ENCODE results near the gene COMMD10. TPM values are rescaled to one million over a fixed set of nuclear protein-coding genes. Genes with fewer than 3 reads are reported as not detected.
"Not testable (repeated sequence)": the region's sequence is repeated elsewhere in the genome, so short reads cannot be mapped to it uniquely, and the experiment has no call there.

The COMMD10 gene
- total RNA-seq, 1 donor from 2014 or later, result 23.3 TPM

DNA sequence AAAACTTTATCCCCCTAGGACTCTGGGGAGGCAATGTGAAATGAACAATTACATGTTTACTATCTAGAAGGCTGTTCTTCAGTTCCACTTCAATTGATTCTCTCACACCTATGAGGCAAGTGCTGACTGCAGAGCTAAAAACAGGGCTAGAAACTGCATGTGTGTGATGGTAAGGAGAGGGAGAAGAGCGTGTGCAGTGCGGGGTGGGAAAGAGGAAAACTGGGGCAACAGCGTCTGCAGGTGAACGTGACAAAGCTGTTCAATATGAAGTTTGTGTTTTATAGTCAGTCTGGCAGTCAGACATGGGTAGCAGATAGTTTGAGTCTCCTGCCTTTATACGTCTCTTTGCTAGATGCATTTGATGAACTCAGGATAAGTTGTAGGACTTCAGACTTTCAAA, 6.6 kb upstream of the COMMD10 start:
- Mint-ChIP-seq H3K9me3 (peaks cover 9% of the 10 kb centered on the region), H3K27me3 (ENCODE audit: low read depth) (no peaks in the 10 kb centered on the region), H3K4me3 (no peak overlapping the region), H3K4me1 (peaks cover 15% of the 10 kb centered on the region), H3K36me3 (peaks cover 19% of the 10 kb centered on the region), H3K27ac (no peak overlapping the region)
- TF ChIP-seq, protein P1, sequence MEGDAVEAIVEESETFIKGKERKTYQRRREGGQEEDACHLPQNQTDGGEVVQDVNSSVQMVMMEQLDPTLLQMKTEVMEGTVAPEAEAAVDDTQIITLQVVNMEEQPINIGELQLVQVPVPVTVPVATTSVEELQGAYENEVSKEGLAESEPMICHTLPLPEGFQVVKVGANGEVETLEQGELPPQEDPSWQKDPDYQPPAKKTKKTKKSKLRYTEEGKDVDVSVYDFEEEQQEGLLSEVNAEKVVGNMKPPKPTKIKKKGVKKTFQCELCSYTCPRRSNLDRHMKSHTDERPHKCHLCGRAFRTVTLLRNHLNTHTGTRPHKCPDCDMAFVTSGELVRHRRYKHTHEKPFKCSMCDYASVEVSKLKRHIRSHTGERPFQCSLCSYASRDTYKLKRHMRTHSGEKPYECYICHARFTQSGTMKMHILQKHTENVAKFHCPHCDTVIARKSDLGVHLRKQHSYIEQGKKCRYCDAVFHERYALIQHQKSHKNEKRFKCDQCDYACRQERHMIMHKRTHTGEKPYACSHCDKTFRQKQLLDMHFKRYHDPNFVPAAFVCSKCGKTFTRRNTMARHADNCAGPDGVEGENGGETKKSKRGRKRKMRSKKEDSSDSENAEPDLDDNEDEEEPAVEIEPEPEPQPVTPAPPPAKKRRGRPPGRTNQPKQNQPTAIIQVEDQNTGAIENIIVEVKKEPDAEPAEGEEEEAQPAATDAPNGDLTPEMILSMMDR (IDR thresholded peaks at IDR 0.05; ENCODE audit: unreplicated experiment), result no peak
- no peak for DNase-seq (ENCODE audit: low spot score in 2 of 2, unreplicated experiment in 2 of 2)

DNA sequence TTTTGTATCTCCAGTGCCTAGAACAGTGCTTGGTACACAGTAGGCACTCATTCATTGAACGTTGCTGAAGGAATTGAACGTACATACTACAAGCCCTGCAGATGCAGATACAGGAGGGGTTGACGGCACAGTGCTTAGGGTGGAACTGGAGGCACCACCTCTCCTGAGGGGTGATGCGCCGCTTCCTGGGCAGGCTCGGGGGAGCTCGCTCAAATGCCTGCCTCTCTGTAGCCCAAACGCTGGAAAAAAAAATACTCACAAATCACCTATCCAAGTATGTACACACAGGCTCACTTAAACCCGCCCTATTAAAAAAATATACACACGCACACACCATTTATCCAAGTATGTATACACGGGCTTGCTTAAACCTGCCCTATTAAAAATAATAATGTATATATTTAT, 536 bp upstream of the COMMD10 start:
- Mint-ChIP-seq H3K4me1 (peaks cover 23% of the 10 kb centered on the region), H3K9me3 (peaks cover 9% of the 10 kb centered on the region), H3K36me3 (peaks cover 20% of the 10 kb centered on the region), H3K27ac (peak overlapping the region; percentile 4), H3K27me3 (ENCODE audit: low read depth) (no peaks in the 10 kb centered on the region), H3K4me3 (peak overlapping the region; percentile 87)
- no peak for DNase-seq (ENCODE audit: low spot score in 2 of 2, unreplicated experiment in 2 of 2)
- TF ChIP-seq, protein P1 (IDR thresholded peaks at IDR 0.05; ENCODE audit: unreplicated experiment), result no peak

DNA sequence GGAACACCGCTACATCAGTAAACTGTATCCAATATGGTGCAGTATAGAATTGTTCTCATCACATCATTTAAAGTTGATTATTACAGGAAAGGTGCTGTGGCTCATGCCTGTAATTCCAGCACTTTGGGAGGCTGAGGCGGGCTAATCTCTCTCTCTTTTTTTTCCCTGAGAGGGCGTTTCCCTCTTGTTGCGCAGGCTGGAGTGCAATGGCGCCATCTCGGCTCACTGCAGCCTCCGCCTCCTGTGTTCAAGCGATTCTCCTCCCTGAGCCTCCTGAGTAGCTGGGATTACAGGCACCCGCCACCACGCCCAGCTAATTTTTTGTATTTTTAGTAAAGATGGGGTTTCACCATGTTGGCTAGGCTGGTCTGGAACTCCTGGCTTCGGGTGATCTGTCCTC, 1.5 kb downstream of the COMMD10 start:
- not testable (repeated sequence) for DNase-seq (ENCODE audit: low spot score in 2 of 2, unreplicated experiment in 2 of 2); H3K27me3 Mint-ChIP-seq (ENCODE audit: low read depth); H3K9me3 Mint-ChIP-seq
- peaks cover 23% of the 10 kb centered on the region for H3K4me1 Mint-ChIP-seq
- peak overlapping the region; percentile 74 for H3K27ac Mint-ChIP-seq
- H3K4me3 Mint-ChIP-seq, result peak overlapping the region; percentile 87
- H3K36me3 Mint-ChIP-seq, result peaks cover 18% of the 10 kb centered on the region

DNA sequence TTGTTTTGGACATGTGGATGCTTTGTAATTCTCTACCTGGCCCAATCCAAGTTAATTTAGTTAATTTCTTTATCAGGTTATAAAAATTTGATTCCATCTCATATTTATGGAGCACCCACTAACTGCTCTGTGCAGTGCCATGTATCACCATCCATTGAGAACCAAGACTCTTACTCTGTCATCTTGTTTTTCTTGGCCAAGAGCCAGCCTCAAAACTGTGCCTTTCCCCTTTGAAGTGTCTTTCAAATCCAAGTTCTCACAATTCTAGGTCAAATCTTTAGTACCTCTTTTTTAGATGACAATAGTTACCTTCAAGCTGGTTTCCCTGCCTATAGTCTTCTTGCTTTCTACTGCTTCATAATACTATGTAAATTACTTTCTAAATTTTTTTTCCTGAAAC, 3.2 kb downstream of the COMMD10 start:
- Mint-ChIP-seq H3K4me1 (peaks cover 21% of the 10 kb centered on the region), H3K36me3 (peaks cover 9% of the 10 kb centered on the region), H3K4me3 (no peak overlapping the region), H3K9me3 (no peaks in the 10 kb centered on the region), H3K27me3 (ENCODE audit: low read depth) (no peaks in the 10 kb centered on the region), H3K27ac (no peak overlapping the region)
- DNase-seq (ENCODE audit: low spot score in 2 of 2, unreplicated experiment in 2 of 2), result no peak
- TF ChIP-seq, protein P1 (IDR thresholded peaks at IDR 0.05; ENCODE audit: unreplicated experiment), result no peak

DNA sequence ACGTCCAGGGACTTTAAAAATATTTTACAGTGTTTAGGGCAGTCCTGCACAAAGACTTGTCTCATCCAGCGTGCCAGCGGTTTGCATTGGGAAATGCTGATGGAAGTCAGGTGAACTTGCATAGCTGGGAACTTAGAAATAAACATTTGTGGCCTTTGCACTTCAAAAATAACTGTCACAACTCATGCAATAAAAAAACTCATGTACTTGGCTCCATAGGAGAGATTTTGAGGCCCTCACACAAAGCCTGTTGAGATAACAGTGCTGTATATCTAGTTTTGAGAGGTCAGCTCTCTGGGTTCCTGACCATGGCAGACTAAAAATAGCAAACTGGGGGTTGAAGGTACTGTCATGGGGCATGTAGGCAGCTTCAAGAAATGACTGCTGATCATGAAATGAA, 5.5 kb downstream of the COMMD10 start:
- Mint-ChIP-seq H3K36me3 (peaks cover 20% of the 10 kb centered on the region), H3K27ac (no peak overlapping the region), H3K27me3 (ENCODE audit: low read depth) (no peaks in the 10 kb centered on the region), H3K4me1 (peaks cover 10% of the 10 kb centered on the region), H3K9me3 (no peaks in the 10 kb centered on the region), H3K4me3 (no peak overlapping the region)
- TF ChIP-seq, protein P1 (IDR thresholded peaks at IDR 0.05; ENCODE audit: unreplicated experiment), result no peak
- DNase-seq (ENCODE audit: low spot score in 2 of 2, unreplicated experiment in 2 of 2), result no peak

DNA sequence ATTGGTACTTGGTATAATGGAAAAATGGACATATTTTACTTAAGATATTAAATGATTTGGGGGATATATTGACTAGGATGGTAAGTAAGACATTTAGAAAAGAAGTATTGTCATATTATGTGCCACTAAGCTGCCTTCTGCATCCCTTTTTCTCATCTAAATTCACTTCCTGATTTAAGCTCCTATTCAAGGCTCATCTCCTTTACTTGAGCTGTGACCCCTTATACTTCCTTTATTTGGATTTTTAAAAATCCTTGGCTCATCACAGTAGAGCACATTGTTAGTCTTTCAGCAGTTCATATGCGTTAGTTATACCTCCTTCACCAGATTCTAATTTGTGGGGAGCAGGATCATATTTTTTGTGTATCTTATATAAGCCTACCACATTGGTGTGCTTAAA, 6.6 kb downstream of the COMMD10 start:
- no peak for DNase-seq (ENCODE audit: low spot score in 2 of 2, unreplicated experiment in 2 of 2)
- TF ChIP-seq, protein P1 (IDR thresholded peaks at IDR 0.05; ENCODE audit: unreplicated experiment), result no peak
- Mint-ChIP-seq H3K9me3 (no peaks in the 10 kb centered on the region), H3K27me3 (ENCODE audit: low read depth) (no peaks in the 10 kb centered on the region), H3K4me1 (peaks cover 3% of the 10 kb centered on the region), H3K36me3 (peaks cover 21% of the 10 kb centered on the region), H3K4me3 (no peak overlapping the region), H3K27ac (no peak overlapping the region)

Data from mesothelial cell of epicardium (in vitro differentiated cells).